Kidney tubule cell (primary cell): ENCODE data around the gene EEF1AKMT2.

Experiments used
- DNase-seq: peaks from one replicate; pipeline ENCODE4 v3.0.0-alpha.2; 2018; ENCODE audit warnings: low spot score

The EEF1AKMT2 gene

DNA sequence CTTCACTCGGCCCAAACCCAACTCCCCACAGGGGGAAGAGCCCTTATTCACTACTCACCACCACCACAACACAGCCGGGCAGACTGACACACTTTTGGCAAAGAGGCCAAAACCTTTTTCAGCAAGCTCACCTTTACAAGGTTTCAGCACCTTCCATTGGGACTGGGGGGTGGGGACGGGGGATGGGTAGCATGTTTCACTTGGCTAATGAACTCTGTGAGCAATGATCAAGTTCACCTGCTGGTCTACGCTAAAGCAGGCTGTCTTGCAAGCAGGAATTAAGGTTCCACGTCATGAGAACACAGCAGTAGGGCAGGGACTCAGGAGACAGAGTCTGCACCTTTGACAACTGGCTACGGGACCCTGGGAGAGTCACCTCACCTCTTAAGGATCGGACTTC, 54.5 kb downstream of the EEF1AKMT2 start:
- peak; percentile 21 for DNase-seq

DNA sequence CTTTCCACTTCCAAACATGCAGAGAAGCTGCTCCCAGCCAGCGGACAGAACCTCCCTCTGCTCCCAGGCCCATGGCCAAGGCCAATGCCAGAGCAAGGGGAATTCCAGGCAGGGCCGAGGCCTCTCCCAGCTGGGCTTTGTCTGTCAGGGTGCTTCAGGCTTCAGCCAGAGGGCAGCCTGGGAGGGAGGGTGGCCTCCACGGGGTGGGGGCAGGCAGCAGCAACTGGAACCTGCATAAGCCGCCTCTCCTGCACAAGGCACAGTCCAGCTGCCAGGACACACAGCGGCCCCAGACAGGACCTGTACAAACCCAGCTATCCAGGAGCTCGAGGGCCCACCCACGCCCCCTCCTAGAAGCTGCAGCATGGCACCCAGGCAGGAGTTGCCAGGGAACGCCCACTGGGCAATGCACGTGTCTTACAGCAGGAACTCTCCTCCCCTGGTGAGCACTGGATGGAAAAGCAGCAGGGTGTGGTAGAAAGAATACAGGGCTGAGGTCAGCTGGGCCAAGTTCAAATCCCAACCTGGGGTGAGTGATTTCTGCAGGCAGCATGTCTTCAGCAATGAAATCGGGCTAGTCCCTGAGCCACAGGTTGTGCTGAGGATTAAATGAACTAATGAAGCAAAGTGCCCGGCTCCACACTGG, 55.1 kb downstream of the EEF1AKMT2 start:
- peak; percentile 85 for DNase-seq

- peak; percentile 6 for DNase-seq
Observed at GRCh38 chr10:124735491-124736286, 56.0 kb downstream of the EEF1AKMT2 start.

DNA sequence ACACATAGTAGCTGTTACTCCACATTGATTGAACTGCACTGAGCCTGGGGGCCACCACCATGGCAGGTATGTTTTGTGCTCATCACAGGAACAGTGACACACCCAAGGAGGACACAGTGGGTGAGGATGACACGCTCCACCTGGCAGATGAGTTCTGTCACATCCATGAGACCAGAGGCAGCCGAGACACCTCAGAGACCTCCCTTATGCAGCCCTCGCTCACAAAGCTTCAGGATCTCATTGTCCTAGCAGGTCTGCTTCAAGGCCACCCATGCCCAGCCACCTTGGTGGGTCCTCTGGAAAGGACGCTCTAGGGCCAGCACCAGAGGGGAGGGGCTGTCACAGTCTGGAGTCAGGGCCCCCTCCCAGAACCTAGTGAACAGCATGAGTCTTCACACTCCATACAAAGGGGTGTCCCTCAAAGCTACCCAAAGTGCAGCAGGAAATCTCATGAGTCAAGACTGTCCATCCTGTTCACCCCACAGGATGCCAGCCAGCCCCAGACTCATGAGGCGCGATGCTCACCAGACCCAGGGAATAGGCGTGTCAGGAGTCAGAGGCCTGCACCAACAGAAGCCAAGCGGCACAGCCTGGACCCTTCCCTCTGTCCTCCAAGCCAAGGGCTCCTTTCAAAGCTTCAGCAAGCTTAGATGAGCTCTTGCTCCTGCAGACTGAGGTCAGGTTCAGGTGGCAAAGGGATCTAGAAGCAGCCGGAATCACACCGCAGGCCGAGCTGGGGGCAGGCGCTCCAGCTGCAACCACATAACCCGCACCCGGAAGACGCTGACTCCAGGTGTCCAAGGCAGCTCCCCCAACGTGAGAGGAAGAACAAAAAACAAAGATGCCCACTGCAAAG, 57.1 kb downstream of the EEF1AKMT2 start:
- peak; percentile 58 for DNase-seq

DNA sequence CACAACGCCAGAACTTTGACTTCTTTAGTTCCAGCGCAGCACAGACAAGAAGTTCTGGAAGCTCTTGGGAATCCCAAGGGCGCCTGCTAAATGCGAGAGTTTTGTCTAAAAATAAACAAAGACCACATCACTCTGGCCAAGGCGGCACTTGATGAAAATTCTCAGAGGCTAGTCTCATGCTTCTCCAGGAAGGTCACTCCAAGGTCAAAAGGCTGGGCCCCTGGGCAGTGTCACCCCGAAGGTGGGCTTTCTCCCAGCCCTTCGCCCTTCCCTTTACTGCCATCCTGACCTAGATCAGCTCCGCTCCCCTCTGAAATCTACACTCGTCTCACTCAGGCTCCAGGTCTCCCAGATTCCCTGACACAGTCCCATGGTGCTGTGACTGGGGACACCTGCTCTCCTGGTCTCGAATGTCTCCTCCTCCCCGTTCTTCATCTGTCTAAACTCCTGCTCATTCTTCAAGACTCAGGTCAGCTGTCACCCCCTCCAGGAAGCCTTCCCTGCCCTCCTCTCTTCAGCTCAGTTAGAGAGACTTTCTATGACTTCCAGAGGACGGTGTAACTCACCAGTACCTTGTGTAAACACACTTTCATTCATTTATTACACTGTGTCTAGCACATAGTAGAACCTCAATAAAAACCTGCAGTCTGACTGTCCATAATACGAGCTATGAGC, 58.0 kb downstream of the EEF1AKMT2 start:
- DNase-seq, result no peak

DNA sequence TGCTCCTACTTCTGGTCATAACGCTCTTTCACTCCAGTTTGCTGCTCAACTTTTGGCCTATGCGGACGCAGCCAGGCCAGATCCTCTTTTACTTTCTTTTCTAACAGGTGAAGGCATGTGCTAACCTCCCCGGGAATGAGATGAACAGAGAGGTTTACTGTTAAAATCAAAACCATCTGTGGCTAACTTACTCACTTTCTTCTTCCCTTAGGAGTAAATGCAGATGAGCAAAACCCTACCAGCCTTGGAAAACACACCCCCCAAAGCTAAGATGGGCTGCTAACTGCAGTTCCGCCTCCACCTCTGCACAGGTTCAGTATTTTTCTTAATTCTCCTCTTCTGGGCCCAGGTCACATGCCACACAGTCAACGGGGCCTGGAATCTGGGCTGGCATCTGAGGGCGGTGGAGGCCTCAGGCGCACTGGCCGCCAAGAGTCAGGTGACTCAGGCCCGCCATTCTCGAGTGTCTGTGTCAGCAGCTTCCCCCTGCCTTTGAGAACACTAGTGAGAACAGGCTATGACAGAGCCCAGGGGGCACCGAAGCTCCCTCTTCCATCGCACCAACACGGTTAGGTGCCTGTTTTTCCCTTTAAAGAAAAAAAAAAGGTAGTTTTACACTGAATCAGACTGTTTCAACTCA, 58.6 kb downstream of the EEF1AKMT2 start:
- DNase-seq, result peak; percentile 89

GRCh38 chr10:124731551-124731950, 60.1 kb downstream of the EEF1AKMT2 start:
- DNase-seq, result no peak

- DNase-seq, result no peak
Observed at GRCh38 chr10:124730790-124731189, 60.9 kb downstream of the EEF1AKMT2 start.

DNA sequence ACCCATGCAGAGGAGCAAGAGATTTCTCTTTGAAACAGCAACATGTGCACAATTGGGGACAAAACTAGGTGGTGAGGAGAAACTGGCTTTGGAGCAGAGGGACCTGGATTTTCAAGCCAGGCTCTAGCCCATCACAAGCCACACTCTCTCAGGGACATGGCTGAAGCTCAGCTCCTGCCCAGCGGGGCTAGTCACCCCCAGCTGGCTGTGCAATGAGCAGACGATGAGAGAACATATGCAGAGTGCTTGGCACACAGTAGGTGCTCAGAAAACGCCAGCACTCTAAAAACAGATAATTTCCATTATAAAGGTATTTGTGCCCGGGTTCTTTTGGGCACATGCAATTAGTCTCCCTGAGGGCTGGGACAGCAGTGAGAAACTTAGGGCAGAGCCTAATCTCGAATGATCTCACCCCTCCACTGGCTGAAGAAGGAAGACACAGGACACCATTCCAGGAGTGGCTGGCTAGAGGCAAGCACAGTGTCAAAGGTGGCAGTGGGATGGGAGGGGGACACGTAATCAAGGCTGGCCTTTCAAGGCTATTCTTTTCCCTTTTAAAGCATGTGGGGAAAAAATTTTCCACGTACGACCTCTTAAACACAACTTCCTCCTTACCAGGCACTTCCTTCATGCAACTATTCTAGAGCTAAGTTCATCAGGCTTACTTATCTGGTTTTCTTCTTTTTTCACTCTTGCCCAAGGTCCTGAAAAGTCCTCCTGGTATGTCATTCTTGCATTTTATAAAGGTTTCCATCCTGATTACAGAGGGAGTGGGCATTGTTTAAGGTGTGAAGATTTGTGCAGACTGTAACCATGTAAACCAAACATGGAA, 62.6 kb downstream of the EEF1AKMT2 start:
- no peak for DNase-seq

DNA sequence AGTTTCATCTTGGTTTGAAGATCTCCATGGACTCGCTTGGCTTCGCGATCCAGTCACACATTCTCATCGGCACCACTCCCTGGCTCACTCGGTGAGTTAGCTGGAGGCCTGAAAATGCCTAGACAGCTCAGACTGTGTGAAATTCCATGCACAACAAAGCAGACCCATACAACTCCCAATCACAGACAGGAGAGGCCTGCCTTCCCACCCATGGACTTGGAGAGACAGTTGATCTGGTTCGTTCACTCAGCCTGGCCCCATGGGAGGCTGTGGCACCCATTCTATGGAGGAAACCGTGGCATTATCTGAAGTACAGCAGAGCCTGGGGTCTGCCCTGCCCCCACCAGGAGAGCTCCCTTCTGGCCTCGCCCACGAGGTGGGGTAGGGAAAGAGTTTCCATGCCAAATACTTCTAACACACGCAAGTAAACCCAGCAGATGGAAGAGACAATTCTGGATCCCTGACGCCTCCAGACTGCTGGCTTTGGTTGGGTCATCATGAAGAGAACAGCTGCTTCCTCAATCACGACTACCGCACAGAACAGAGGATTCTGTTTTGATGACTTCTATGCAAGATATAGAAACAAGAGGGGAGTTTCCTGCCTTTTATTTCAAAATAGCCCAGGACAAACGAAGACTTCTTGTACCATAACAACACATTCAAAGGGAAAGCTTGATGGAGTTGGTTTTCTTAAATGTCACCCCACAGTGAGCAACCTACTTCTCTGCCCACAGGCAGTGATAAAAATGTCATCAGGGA, 63.4 kb downstream of the EEF1AKMT2 start:
- DNase-seq, result no peak

DNA sequence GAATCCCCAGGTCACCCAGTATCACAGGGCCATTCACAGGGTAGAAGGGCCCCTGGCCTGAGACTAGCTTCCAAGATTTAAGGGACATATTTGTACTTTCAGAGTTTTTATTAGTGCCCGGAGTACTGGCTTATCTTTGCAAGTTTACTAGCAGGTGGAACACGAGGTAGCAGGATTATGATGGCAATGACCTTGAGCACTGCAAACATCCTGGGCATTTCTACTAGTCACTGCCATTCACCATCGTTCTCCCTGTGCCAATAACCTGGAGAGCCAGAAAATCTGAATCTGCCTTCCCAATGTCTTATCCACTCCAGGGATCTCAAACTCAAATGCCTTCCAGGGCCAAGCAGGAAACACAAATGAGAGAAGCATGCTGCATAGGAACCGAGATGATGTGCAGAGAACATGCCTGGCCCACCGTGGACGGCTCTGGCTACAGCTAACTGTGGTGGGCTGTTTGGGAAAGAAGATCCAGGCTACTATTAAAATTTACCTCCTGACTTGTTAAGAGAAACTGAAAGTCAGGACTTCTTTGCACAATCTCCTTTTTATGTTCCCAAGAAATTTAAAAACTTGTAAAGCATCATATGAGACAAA, 64.2 kb downstream of the EEF1AKMT2 start:
- DNase-seq, result no peak

- no peak for DNase-seq
Observed at GRCh38 chr10:124725791-124726190, 65.9 kb downstream of the EEF1AKMT2 start.

GRCh38 chr10:124725171-124725631, 66.5 kb downstream of the EEF1AKMT2 start:
- DNase-seq, result no peak

DNA sequence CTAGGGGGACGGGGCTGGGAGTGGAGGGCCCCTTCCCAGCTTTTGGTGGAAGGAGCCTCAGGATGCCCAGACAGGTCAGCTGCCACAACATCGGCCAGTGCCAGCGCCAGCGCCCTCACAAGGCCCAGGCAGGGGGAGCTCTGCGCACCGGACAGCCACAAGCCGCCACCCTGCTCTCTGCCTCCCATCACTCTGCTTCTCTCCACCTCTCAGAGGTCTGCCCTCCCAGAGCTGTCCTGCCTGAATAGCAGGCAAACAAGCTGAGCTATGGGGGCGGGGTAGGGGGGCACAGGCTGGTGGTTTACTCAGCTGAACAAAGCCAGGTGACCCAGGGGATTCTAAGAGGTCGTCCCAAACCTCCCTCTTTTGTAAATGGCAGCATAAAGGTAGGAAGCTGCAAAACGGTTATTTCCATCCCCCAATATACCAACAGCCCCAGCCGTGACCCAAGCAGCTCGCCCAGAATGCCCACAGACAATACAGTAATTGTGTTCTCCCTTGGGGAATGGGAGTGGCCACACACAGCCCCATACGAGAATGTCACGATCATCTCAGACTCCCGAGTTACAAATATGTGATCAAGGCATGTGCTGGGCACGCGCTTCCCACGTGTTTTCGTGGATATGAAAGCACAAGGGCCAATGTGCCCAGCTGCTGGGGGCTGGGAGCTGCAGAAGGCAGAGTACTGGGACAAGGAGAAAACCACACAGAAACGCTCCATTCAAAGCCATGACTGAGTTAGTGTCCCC, 67.2 kb downstream of the EEF1AKMT2 start:
- DNase-seq, result no peak

- DNase-seq, result no peak
Observed at GRCh38 chr10:124723826-124724225, 67.9 kb downstream of the EEF1AKMT2 start.

DNA sequence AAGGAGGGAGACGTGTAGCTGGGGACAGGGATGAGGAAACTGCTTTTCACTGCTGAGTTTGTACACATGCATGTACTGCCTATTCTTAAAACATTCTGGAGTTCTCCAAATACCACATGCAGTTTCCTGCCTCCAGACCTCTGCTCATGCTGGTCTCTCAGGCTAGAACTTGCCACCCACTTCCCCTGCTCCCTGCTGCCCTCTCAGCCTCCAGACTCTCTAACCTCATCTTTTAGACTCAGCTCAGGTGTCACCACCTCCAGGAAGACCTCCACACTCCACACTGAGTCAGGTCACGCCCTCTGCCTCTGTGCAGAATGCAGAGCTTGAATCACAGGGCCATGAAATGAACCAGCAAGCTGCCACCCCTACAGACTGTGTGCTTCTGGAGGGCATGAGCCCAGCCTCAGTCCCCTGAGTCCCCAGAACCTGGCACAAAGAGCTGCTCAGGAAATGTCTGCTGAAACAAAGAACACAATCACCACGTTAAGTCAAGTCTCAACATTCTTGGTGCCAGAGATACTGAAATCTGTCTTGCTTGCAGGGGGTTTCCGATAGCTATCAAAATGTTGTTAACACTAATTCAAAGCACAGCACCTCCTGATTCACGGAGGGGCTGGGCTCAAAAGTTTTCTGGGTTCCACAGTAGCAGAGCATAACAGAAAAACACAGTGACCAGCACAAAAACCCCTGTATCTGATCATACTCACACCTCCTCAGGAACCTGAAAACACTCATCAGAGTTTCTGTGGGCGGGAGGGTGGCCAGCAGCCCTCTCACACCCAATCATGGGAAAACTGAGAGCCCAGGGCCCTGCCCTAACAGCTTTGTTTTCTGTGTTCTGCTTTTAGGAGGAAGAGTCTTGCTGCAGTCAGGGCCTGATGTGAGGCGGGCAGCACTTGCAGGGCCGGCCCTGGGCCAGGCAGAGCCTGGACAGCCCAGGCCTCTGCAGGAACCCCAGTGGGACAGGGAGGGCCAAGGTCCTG, 68.6 kb downstream of the EEF1AKMT2 start:
- DNase-seq, result peak; percentile 68

GRCh38 chr10:124721330-124722045, 70.2 kb downstream of the EEF1AKMT2 start:
- DNase-seq, result no peak
